SIG-M5 treated with dmso at 0.1 percent for 504 hours (cell line): Measurements from ENCODE around the gene TCERG1L.
A peak's percentile ranks its signal among the peaks of the same experiment; 100 is the strongest.
"Not testable (repeated sequence)": the region's sequence is repeated elsewhere in the genome, so short reads cannot be mapped to it uniquely, and the experiment has no call there.

Source experiments
- DNase-seq: peaks from one replicate; lab custom pipeline; 2025; ENCODE audit not compliant: unreplicated experiment; lab: John Stamatoyannopoulos, UW

Gene TCERG1L

GRCh38 chr10:131249238-131249954, 62.1 kb downstream of the TCERG1L start:
- DNase-seq = no peak

- no peak for DNase-seq
Measured at GRCh38 chr10:131248376-131249165, 63.0 kb downstream of the TCERG1L start.

GRCh38 chr10:131247873-131248272, 63.6 kb downstream of the TCERG1L start:
- no peak for DNase-seq

- DNase-seq = no peak
Measured at GRCh38 chr10:131246775-131247174, 64.7 kb downstream of the TCERG1L start.

GRCh38 chr10:131246089-131246488, 65.4 kb downstream of the TCERG1L start:
- DNase-seq = no peak

GRCh38 chr10:131245475-131246059, 66.0 kb downstream of the TCERG1L start:
- no peak for DNase-seq

GRCh38 chr10:131244836-131245235, 66.7 kb downstream of the TCERG1L start:
- no peak for DNase-seq

- no peak for DNase-seq
Measured at GRCh38 chr10:131243076-131243475, 68.4 kb downstream of the TCERG1L start.

- DNase-seq = peak; percentile 3
Measured at GRCh38 chr10:131242007-131242406, 69.5 kb downstream of the TCERG1L start.

GRCh38 chr10:131240691-131241090, 70.8 kb downstream of the TCERG1L start:
- no peak for DNase-seq

GRCh38 chr10:131239926-131240325, 71.6 kb downstream of the TCERG1L start:
- no peak for DNase-seq

GRCh38 chr10:131239450-131239849, 72.1 kb downstream of the TCERG1L start:
- DNase-seq = no peak

GRCh38 chr10:131238669-131239280, 72.7 kb downstream of the TCERG1L start:
- no peak for DNase-seq

GRCh38 chr10:131237991-131238651, 73.4 kb downstream of the TCERG1L start:
- DNase-seq = no peak

- DNase-seq = not testable (repeated sequence)
Measured at GRCh38 chr10:131234606-131235005, 76.9 kb downstream of the TCERG1L start.

GRCh38 chr10:131233611-131234258, 77.8 kb downstream of the TCERG1L start:
- no peak for DNase-seq

- no peak for DNase-seq
Measured at GRCh38 chr10:131231965-131232541, 79.5 kb downstream of the TCERG1L start.

- DNase-seq = no peak
Measured at GRCh38 chr10:131231323-131231964, 80.1 kb downstream of the TCERG1L start.

GRCh38 chr10:131230641-131231322, 80.7 kb downstream of the TCERG1L start:
- DNase-seq = no peak
